HuH-7.5 (cell line): Measurements from ENCODE around the gene P4HTM.
"Not testable (repeated sequence)": the region's sequence is repeated elsewhere in the genome, so short reads cannot be mapped to it uniquely, and the experiment has no call there.

ENCODE experiments used
- DNase-seq: peaks from one replicate; pipeline ENCODE4 v3.0.0; 2011; ENCODE audit warnings: low spot score

Gene P4HTM

DNA sequence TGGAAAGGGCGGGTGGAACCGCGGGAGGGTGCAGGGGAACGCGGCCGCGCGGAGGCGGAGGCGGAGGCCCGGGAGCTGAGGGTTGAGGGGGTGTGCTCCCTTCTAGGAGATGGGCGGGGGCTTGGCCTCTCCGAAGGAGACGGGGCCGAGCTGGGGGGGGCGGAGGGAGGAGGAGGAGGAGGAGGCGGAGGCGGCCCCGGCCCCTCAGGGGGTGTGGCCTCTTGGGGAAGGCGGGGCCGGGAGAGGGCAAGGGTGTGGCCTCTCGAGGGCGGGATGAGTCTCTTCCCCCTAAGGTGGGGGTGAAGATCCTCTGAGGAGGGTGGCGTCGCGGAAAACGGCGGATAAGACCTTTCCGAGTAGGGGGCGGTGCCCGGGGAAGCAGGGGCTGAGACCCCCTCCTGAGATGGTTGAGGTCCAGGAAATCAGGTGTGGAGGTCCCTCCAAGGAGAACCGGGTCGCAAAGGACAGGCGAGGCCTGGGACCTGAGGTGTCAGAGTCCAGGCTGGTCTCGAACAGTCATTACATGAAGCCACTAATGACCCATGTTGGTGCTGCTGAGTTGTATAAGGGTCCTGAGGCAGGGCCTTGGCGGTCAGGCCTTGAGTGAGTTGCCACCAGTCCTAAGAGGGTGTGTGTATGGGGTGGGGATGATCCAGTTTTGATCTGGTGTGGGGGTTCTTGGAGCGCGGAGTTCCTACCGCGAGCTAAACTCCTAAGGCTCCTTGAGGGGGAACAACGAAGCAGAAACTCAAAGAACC is 17.9 kb downstream of the P4HTM start:
- peak; percentile 77 for DNase-seq

- not testable (repeated sequence) for DNase-seq
These were observed 18.6 kb downstream of the P4HTM start for GRCh38 chr3:49008627-49009026.

- no peak for DNase-seq
These were observed 19.4 kb downstream of the P4HTM start for GRCh38 chr3:49009396-49009795.

DNA sequence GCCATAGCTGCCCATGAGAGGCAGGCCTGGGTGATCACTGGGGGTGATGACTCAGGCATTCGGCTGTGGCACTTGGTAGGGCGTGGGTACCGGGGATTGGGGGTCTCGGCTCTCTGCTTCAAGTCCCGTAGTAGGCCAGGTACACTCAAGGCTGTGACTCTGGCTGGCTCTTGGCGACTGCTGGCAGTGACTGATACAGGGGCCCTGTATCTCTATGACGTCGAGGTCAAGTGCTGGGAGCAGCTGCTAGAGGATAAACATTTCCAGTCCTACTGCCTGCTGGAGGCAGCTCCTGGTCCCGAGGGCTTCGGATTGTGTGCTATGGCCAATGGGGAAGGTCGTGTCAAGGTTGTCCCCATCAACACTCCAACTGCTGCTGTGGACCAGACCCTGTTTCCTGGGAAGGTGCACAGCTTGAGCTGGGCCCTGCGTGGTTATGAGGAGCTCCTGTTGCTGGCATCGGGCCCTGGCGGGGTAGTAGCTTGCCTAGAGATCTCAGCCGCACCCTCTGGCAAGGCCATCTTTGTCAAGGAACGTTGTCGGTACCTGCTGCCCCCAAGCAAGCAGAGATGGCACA is 22.5 kb downstream of the P4HTM start:
- DNase-seq, result no peak

DNA sequence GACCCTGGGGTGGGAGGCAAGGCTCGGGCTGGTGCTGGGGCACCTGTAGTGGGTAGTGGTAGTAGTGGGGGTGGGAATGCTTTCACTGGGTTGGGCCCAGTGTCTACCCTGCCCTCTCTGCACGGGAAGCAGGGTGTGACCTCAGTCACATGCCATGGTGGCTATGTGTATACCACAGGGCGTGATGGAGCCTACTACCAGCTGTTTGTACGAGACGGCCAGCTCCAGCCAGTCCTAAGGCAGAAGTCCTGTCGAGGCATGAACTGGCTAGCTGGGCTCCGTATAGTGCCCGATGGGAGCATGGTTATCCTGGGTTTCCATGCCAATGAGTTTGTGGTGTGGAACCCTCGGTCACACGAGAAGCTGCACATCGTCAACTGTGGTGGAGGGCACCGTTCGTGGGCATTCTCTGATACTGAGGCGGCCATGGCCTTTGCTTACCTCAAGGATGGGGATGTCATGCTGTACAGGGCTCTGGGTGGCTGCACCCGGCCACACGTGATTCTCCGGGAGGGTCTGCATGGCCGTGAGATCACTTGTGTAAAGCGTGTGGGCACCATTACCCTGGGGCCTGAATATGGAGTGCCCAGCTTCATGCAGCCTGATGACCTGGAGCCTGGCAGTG is 23.2 kb downstream of the P4HTM start:
- no peak for DNase-seq

GRCh38 chr3:49013738-49014660 is 24.0 kb downstream of the P4HTM start:
- peak; percentile 79 for DNase-seq

DNA sequence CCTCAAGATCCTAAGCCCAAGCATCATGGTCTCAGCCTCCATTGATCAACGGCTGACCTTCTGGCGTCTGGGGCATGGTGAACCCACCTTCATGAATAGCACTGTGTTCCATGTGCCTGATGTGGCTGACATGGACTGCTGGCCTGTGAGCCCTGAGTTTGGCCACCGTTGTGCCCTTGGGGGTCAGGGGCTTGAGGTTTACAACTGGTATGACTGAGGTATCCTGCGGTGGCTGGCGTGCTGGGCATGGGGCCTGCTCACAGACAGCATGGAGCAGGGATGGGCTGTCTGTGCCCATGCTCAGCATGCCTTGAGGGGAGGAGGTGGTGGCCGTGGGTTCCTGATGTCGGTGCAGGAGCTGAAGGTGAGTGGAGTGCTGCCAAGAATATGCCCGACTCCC is 25.0 kb downstream of the P4HTM start:
- DNase-seq, result no peak

GRCh38 chr3:49015765-49016164 is 25.7 kb downstream of the P4HTM start:
- DNase-seq, result no peak

DNA sequence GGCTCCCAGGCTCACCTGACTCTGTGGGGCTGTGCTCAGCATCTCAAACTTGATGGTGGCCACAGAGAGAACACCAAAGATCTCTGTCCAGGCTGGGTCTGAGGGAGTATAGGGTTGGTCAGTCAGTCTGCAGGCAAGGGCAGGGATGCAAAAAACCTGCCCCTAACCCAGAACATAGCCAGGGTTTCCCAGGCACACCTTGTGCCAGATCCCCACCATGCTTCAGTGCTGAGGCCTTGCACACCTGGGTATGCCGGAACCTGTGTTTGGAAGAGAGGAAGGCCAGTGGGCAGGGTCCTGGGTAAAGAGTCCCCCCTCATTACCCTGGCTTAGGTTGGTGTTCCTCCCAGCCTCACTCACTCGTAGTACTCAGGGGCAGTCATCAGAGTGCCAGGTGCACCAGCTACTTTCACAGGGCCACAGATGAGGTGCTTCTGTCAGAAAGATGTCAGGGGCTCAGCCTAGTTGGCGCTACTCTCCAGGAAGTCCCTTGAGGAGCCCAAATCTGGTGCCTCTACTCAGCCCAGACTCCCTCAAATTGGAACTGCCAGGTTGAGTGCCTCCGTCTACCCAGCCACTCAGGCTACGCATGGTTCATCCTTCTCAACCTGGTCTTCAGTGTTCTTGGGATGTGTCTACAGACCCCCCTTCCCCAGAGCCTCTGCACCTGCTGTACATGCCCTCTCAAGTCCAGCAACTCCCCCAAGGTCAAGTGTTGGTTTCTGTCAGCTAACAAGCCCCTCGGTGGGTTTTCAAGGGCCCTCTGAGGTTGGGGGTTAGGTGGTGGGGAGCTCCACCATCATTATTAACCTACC is 26.6 kb downstream of the P4HTM start:
- no peak for DNase-seq

- no peak for DNase-seq
These were observed 27.4 kb downstream of the P4HTM start for GRCh38 chr3:49017229-49017970.

DNA sequence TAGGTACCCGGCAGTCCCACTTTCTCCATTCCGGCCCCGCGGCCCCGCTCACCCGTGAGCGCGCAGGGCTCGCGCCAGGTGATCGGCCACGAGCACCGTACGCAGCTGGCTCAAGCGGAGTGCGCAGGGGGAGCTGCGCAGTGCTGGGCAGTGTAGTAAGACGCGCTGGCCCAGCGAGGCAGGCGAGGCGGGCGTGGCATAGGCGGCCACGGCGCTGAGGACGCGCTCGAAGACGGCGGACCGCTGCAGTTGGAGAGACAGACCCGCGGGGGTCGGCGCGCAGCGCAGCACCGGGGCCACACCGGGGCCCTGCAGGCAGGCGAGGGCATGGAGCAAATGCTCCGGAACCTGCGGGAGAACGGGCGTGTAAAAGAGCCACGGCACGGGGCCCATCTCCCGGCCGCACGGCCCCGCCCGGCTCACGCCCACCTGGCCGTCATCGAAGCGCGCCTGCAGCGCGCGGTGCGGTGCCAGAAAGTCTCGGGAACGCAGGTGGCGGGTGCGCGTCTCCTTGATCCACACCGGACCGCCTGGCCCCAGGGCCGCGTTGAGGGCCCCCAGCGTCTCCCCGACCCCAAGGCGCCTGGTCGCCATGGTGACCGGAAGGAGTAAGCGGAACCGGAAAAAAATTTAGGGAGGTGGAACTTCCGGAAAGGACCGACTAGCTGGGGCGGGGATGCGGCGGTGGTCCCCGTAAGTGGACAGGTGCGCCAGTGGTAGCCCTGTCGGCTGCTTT is 28.1 kb downstream of the P4HTM start, which contains the start of gene DALRD3:
Gene DALRD3, minus strand, starts transcription at position 610 of the 736 bp plus-strand sequence. Its CDS starts 16 bp downstream, at position 594.
- peak; percentile 85 for DNase-seq

GRCh38 chr3:49018707-49019006 is 28.6 kb downstream of the P4HTM start:
- no peak for DNase-seq

GRCh38 chr3:49019941-49020329 is 29.9 kb downstream of the P4HTM start:
- no peak for DNase-seq

GRCh38 chr3:49020330-49021212 is 30.5 kb downstream of the P4HTM start:
- peak; percentile 68 for DNase-seq

GRCh38 chr3:49021213-49021812 is 31.3 kb downstream of the P4HTM start:
- peak; percentile 95 for DNase-seq

DNA sequence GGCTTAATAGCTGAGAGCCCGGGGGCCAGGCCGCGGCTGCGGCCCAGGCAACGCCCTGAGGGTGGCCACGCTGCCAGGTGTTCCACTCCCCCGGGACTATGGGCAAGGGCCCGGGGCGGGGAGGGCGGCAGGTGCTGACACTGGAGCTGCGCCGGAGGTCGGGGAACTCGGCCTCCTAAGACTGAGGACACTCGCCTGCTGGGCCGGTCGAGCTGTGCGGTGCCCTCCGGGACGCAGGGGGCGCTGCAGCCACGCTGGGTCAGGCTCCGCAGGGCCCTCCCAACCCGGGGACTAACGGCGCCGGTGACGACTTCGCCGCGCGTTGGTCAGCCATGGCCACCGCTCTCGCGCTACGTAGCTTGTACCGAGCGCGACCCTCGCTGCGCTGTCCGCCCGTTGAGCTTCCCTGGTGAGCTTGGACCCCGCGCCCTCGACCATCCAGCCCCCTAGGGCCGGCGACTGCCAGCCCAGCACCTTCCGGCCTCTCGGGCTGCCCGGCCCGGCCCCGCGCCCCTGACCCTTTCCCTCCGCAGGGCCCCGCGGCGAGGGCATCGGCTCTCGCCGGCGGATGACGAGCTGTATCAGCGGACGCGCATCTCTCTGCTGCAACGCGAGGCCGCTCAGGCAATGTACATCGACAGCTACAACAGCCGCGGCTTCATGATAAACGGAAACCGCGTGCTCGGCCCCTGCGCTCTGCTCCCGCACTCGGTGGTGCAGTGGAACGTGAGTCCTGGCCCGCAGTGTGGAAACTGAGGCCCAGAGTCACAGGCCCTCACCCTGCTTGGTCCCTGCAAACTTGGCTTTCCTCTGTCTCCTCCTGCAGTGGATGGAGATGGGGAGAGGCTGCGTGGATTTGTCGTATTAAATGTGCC is 32.0 kb downstream of the P4HTM start, which contains the start of gene NDUFAF3:
Gene NDUFAF3, plus strand, starts transcription at position 309 of the 875 bp plus-strand sequence. Its CDS starts 24 bp downstream, at position 333.
- DNase-seq, result peak; percentile 92

- DNase-seq, result no peak
These were observed 32.7 kb downstream of the P4HTM start for GRCh38 chr3:49022688-49023171.
